GM23338 (cell line): ENCODE results near the gene ARHGAP12.

Experiments used
- CTCF ChIP-seq, 2 experiments: fragments of 200-600 bp in 1 of 2; sonication (generic) in 1 of 2; conservative IDR thresholded peaks; 2 replicates each; pipeline versions ENCODE4 v1.5.1 to v1.6.1; 2016 to 2017; ENCODE audit warnings: antibody characterized with exemption in 2 of 2, low read depth in 2 of 2, mild to moderate bottlenecking in 2 of 2, moderate library complexity in 1 of 2
- EZH2 ChIP-seq: fragments of 200-600 bp; sonication (generic); IDR thresholded peaks from one replicate; pipeline ENCODE4 v1.8.0; 2017; ENCODE audit warnings: antibody characterized with exemption, mild to moderate bottlenecking, low read depth; ENCODE audit not compliant: unreplicated experiment
- EZH2phosphoT487 ChIP-seq: fragments of 200-600 bp; sonication (generic); IDR thresholded peaks from one replicate; pipeline ENCODE4 v1.8.1; 2018; ENCODE audit warnings: antibody characterized with exemption; ENCODE audit not compliant: unreplicated experiment
- JUNB ChIP-seq: IDR thresholded peaks from one replicate; pipeline ENCODE4 v1.6.1; 2016; ENCODE audit warnings: antibody characterized with exemption; ENCODE audit not compliant: unreplicated experiment
- REST ChIP-seq: IDR thresholded peaks from one replicate; pipeline ENCODE4 v1.6.1; 2018; ENCODE audit warnings: antibody characterized with exemption; ENCODE audit not compliant: unreplicated experiment

GRCh38 chr10:31851216-31851615, 77.4 kb downstream of the ARHGAP12 start:
- TF ChIP-seq REST (no peak), CTCF (conservative IDR thresholded peaks at IDR 0.05; ENCODE audit: low read depth in 2 of 2) (no peak), EZH2phosphoT487 (no peak), JUNB (no peak), EZH2 (no peak)
